Bronchial epithelial cell (primary cell): Measurements from ENCODE around the gene UBFD1. TPM values are rescaled to one million over a fixed set of nuclear protein-coding genes. Genes with fewer than 3 reads are reported as not detected.

ENCODE experiments used
- DNase-seq: peaks from one replicate; pipeline ENCODE4 v3.0.0-alpha.2; 2010; ENCODE audit warnings: low read depth
- FAIRE-seq: peaks from 2 replicates; lab custom pipeline; 2011; peaks lifted over from hg19 to GRCh38; lab: Jason Lieb, UNC
- H3K27me3 ChIP-seq: 2 replicates; pipeline ENCODE4 v1.5.1; 2011; ENCODE audit warnings: low read length; ENCODE audit not compliant: control insufficient read depth, insufficient read depth
- H3K36me3 ChIP-seq: 2 replicates; pipeline ENCODE4 v1.5.1; 2011; ENCODE audit warnings: low read length; ENCODE audit not compliant: control insufficient read depth, insufficient read depth
- H3K4me3 ChIP-seq: 2 replicates; pipeline ENCODE4 v1.5.1; 2011; ENCODE audit warnings: mild to moderate bottlenecking, low read depth, low read length, control low read depth
- total RNA-seq: library from RNA; depleted of rRNA; stranded (reverse); fragments of >200 nt; gene quantifications from 2 replicates; pipeline ENCODE4 v1.2.1, GENCODE V29; 2014
- TF ChIP-seq, protein P1 (sequence below): IDR thresholded peaks from 2 replicates; pipeline ENCODE4 v1.5.1; 2011; ENCODE audit warnings: mild to moderate bottlenecking, moderate library complexity, low read length, control low read depth, inconsistent platforms; ENCODE audit not compliant: insufficient read depth, severe bottlenecking

Gene UBFD1
- total RNA-seq, 1 donor from 2014 or later = 25.5 TPM

DNA sequence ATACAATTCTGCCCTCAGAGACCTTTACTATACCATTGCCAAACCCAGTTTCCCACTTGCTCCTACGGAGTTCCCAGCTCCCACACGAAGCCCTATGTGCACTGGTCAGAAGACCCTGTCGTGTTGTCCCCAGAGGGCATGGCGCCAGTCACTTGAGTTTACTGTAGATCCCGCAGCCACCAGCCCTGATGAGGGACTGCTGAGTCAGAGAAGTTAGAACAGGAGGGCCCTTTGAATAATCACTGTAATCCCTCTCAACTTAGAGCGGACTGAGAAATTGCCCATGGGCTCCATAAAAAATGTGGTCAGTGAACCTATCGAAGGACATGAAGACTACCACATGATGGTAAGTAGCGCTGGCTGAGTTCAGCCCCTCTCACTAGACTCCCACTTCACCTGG, 9.2 kb downstream of the UBFD1 start:
- Histone ChIP-seq H3K4me3 (no peak overlapping the region), H3K27me3 (no peaks in the 10 kb centered on the region), H3K36me3 (peaks cover 32% of the 10 kb centered on the region)
- TF ChIP-seq, protein P1, sequence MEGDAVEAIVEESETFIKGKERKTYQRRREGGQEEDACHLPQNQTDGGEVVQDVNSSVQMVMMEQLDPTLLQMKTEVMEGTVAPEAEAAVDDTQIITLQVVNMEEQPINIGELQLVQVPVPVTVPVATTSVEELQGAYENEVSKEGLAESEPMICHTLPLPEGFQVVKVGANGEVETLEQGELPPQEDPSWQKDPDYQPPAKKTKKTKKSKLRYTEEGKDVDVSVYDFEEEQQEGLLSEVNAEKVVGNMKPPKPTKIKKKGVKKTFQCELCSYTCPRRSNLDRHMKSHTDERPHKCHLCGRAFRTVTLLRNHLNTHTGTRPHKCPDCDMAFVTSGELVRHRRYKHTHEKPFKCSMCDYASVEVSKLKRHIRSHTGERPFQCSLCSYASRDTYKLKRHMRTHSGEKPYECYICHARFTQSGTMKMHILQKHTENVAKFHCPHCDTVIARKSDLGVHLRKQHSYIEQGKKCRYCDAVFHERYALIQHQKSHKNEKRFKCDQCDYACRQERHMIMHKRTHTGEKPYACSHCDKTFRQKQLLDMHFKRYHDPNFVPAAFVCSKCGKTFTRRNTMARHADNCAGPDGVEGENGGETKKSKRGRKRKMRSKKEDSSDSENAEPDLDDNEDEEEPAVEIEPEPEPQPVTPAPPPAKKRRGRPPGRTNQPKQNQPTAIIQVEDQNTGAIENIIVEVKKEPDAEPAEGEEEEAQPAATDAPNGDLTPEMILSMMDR = no peak
- FAIRE-seq (no peak), DNase-seq (no peak)

DNA sequence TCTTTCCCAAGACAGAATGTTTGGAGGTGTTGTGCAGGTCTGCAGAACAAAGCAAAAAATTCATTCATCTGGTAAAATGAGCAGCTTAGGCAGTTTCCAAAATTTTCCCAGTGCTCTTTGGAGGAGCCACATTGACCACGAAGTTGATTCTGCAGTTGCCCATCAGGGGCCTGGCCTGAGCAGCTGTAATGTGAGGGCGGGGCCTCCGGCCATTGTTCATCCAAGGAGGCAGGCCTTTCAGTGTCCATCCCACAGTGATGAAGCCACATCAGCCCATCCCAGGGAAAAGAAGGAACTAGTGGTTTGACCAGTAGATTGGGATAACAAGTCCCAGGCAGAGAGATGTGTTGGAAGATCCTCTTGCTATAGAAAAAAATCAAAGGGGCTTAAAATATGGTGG, 10.1 kb downstream of the UBFD1 start:
- FAIRE-seq (no peak), DNase-seq (no peak)
- Histone ChIP-seq H3K36me3 (peaks cover 30% of the 10 kb centered on the region), H3K27me3 (no peaks in the 10 kb centered on the region), H3K4me3 (no peak overlapping the region)
- TF ChIP-seq, protein P1 = no peak

DNA sequence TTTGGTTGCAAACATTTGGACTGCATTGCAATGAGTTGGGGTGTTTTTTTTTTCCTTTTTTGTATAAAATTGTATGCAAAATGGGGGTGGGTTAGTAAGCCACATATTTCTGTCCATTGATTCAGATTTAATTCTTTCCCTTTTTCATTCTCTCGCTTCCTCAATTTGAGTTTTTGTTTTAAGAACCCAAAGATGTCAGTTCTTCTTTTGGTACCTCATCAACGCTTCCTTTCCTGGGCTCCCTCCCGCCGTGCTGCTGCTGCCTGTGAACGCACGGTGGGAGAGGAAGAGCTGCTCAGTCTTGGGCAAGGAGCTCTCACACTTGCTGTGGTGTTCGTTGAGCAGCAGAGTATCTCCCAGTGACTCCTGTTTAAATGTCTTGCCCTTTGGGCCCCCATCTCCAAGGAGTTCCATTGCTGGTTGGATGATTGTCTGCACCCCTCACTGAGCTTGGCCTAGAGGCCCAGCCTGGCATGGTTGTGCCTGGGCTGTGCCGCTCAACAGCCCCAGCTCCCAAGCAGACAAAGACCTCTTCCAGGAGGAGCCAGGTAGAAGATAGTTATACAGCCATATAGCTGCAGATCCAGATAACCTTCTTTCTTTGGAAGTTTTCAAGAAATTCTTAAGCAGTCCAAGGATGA, 13.6 kb downstream of the UBFD1 start:
- Histone ChIP-seq H3K36me3 (peaks cover 25% of the 10 kb centered on the region), H3K27me3 (no peaks in the 10 kb centered on the region), H3K4me3 (no peak overlapping the region)
- DNase-seq = no peak
- FAIRE-seq = no peak
- TF ChIP-seq, protein P1 = no peak

DNA sequence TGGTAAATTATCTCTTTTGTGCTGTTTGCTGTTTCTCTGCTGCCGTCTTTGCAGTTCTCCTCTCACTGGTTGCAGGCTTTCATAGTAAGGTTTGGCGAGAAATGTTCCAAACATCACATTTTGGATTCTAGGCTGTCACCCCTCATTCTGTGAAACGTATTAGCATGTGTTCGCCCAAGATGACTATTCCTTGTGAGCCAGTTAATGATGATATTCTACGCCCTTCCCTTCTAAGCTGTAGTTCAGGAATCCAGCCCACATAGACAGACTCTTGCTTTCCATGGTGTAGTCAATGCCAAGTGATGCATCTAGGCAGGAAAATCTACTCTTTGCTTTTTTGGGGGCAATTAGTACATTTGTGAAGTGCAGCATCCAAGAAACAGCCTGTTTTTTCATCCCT, 14.4 kb downstream of the UBFD1 start:
- FAIRE-seq (no peak), DNase-seq (no peak)
- Histone ChIP-seq H3K27me3 (no peaks in the 10 kb centered on the region), H3K36me3 (peaks cover 22% of the 10 kb centered on the region), H3K4me3 (no peak overlapping the region)
- TF ChIP-seq, protein P1 = no peak

DNA sequence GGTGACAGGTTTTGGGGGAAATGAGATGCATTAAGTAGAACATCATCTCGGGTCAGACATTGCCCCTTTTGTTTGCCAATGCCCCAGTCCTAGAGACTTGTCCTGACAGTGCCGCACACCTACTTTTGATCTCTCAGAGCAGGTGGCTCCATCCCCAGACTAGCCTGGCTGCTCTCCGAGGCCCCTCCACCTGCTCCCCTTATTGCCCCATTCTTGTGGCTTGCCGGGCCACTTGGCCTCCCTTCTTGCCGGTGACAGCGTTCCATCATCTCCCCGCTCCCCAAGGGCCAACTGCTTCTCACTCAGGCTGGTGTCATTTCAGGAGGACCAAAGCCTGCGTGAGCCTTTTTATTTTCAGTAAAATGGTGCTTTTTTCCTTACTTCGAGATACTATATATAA, 14.9 kb downstream of the UBFD1 start:
- no peaks in the 10 kb centered on the region for H3K27me3 ChIP-seq
- TF ChIP-seq, protein P1 = no peak
- H3K4me3 ChIP-seq = no peak overlapping the region
- DNase-seq (no peak), FAIRE-seq (no peak)
- H3K36me3 ChIP-seq = peaks cover 19% of the 10 kb centered on the region

DNA sequence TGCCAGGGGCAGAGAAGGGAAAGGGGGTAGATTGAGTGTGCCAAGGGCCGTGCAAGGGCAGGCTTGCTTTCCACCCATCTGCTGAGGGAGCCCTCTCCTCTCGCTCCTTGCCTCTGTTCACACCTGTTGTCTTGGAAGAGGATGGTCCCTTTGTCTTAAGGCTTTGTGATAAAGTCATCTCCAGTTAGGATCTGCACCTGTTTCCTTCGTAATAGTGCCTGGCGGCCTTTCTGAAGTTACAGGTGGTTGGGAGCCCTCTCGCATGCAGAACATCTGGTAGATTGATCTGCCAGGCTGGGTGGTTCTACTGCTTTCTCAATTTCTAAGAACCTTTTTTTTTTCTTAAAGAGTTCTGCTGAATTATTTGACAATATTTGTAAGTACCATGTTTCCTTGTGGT, 16.3 kb downstream of the UBFD1 start:
- H3K27me3 ChIP-seq = no peaks in the 10 kb centered on the region
- FAIRE-seq (no peak), DNase-seq (no peak)

More for the DNA sequence above, 16.3 kb downstream of the UBFD1 start:
- TF ChIP-seq, protein P1 = no peak
- H3K4me3 ChIP-seq = no peak overlapping the region
- H3K36me3 ChIP-seq = peaks cover 12% of the 10 kb centered on the region
